Esophagus squamous epithelium (tissue), 4 donors: ENCODE measurements around the gene RASSF1.

Experiments
- POLR2A ChIP-seq, 4 donors: fragments of 450-650 bp; IDR thresholded peaks; one replicate each; pipeline ENCODE4 v1.6.1; 2017; ENCODE audit warnings: antibody characterized with exemption in 4 of 4, mild to moderate bottlenecking in 4 of 4, moderate library complexity in 3 of 4
- TF ChIP-seq, protein P1 (sequence below), 6 experiments: fragments of 450-650 bp in 4 of 6; fragments of 200-600 bp in 2 of 6; sonication (generic) in 2 of 6; IDR thresholded peaks; one replicate each; pipeline ENCODE4 v1.5.1; 2016 to 2019; ENCODE audit warnings: antibody characterized with exemption in 6 of 6, mild to moderate bottlenecking in 4 of 6, moderate library complexity in 4 of 6

DNA sequence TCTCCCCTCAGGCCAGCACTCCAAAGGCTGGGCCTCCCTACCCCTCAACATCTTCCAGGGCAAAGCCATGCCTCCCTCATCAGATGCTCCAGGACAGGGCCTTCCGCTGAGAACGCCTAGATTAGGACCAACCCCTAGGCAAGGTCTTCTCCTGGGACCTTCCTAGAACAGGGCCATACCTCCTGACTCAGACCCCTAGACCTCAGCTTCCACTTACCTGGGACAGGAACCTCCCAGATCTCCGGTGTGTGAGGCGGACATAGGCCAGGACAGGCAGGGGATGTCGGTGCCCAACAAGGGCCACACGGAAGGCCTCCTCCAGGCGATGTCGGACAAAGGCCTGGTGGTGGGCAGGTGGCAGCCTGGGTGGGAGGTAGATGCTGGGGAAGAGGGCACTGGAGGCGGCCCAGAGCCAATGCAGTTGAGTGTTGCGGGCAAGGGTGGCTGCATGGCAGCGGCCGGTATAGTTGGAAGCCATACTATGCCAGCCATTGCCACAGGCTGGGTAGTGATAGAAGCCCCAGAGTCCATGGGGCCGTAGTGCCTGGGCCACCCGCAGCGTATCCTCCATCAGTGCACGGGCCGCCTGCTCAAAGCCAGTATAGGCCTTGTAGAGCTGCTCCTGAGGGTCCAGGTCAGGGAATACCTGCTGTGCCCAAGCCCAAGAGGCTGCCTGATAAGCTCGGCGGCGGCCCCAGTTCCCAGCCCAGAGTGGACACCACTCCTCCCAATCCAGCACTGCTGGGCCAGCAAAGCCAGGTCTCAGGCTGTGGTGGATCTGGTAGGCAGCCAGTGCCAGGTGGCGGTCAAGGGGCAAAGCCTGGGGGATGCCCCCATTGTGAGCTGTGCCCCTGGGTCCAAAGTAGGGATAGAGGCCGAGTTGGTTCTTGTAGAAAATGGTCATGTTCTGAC is 45.9 kb downstream of the RASSF1 start:
- TF ChIP-seq, protein P1, sequence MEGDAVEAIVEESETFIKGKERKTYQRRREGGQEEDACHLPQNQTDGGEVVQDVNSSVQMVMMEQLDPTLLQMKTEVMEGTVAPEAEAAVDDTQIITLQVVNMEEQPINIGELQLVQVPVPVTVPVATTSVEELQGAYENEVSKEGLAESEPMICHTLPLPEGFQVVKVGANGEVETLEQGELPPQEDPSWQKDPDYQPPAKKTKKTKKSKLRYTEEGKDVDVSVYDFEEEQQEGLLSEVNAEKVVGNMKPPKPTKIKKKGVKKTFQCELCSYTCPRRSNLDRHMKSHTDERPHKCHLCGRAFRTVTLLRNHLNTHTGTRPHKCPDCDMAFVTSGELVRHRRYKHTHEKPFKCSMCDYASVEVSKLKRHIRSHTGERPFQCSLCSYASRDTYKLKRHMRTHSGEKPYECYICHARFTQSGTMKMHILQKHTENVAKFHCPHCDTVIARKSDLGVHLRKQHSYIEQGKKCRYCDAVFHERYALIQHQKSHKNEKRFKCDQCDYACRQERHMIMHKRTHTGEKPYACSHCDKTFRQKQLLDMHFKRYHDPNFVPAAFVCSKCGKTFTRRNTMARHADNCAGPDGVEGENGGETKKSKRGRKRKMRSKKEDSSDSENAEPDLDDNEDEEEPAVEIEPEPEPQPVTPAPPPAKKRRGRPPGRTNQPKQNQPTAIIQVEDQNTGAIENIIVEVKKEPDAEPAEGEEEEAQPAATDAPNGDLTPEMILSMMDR (IDR thresholded peaks at IDR 0.05): no peak
- no peak for TF ChIP-seq POLR2A (IDR thresholded peaks at IDR 0.05)
